AG04450 (cell line): Measurements from ENCODE around the gene ATP6V0D1. TPM values are rescaled to one million over a fixed set of nuclear protein-coding genes. Genes with fewer than 3 reads are reported as not detected.
A peak's percentile ranks its signal among the peaks of the same experiment; 100 is the strongest.

Experiments
- CTCF ChIA-PET: fragments of 300-600, 350-600 bp; formaldehyde crosslinking; extraction: SDS; loops from one replicate; lab custom pipeline; 2022; ENCODE audit warnings: antibody characterized with exemption, inconsistent platforms; lab: Charles Lee
- POLR2A ChIA-PET: fragments of 350-600 bp; formaldehyde crosslinking; extraction: SDS; loops from one replicate; lab custom pipeline; 2021; ENCODE audit warnings: antibody characterized with exemption, inconsistent platforms; lab: Yijun Ruan, JAX
- DNase-seq: peaks from one replicate; pipeline ENCODE4 v3.0.0-alpha.2; 2011; ENCODE audit warnings: low read depth, low spot score
- H3K27ac ChIP-seq: one replicate; pipeline ENCODE4 v1.5.1; 2012; ENCODE audit warnings: low read depth, low read length, control low read depth
- H3K27me3 ChIP-seq: one replicate; pipeline ENCODE4 v1.6.0; 2012; ENCODE audit warnings: low read length; ENCODE audit not compliant: control insufficient read depth, insufficient read depth
- H3K4me3 ChIP-seq: 2 replicates; pipeline ENCODE4 v1.5.1; 2011; ENCODE audit warnings: mild to moderate bottlenecking, low read depth, low read length, control low read depth
- H3K9me3 ChIP-seq: 2 replicates; pipeline ENCODE4 v1.5.1; 2012; ENCODE audit warnings: low read length; ENCODE audit not compliant: control insufficient read depth, insufficient read depth
- CTCF ChIP-seq: IDR thresholded peaks from 2 replicates; pipeline ENCODE4 v1.5.1; 2011; ENCODE audit warnings: low read depth, low read length, control low read depth, inconsistent platforms
- polyA plus RNA-seq: library from polyadenylated mRNA; depleted of rRNA; stranded (reverse); fragments of >200 nt; gene quantifications from 2 replicates; pipeline ENCODE4 v1.2.3, GENCODE V29; 2011

ATP6V0D1 gene
- polyA plus RNA-seq, 1 experiment: 101 TPM

GRCh38 chr16:67519242-67519641 is 38.3 kb upstream of the ATP6V0D1 start:
- Histone ChIP-seq H3K27ac (no peak overlapping the region), H3K4me3 (no peak overlapping the region), H3K9me3 (no peaks in the 10 kb centered on the region), H3K27me3 (no peaks in the 10 kb centered on the region)
- ChIA-PET POLR2A (interaction anchor here (0.7 kb wide), 1 partner anchor 32 kb away, joined by 8 read pairs; no protein-coding TSS in a partner anchor), CTCF (interaction anchor here (0.7 to 8.1 kb wide), 5 partner anchors 15 to 149 kb away, joined by 5 to 181 read pairs (median 41); partner anchors contain the start of genes C16orf86, CARMIL2 and ENKD1)
- no peak for TF ChIP-seq CTCF
- no peak for DNase-seq

DNA sequence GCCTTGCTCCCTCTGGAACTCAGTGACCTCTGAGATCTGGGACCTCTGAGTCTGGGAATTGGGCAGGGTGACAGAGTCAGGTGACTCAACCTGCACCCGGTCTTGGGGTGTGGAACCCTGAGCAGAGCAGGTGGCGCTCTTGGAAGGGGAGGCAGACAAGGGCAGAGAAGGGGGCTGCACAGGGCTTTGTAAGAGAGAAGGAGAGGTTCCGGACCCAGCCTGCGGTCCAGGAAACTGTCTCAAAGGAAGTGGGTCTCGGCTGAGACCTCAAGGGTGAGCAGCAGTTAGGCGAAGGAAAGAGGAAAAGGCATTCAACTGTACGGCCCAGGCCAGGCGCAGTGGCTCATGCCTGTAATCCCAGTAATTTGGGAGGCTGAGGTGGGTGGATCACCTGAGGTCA is 37.7 kb upstream of the ATP6V0D1 start:
- H3K27me3 ChIP-seq: no peaks in the 10 kb centered on the region
- CTCF ChIA-PET: interaction anchor here (0.7 to 8.1 kb wide), 2 partner anchors 15 to 149 kb away, joined by 5 to 181 read pairs; partner anchors contain the start of genes C16orf86 and ENKD1
- no peak for TF ChIP-seq CTCF
- H3K9me3 ChIP-seq: no peaks in the 10 kb centered on the region
- POLR2A ChIA-PET: interaction anchor here (0.7 kb wide), 1 partner anchor 32 kb away, joined by 8 read pairs; no protein-coding TSS in a partner anchor
- no peak overlapping the region for H3K4me3 ChIP-seq
- H3K27ac ChIP-seq: no peak overlapping the region
- DNase-seq: no peak

- no peak overlapping the region for H3K4me3 ChIP-seq
- ChIA-PET POLR2A (no interaction called here), CTCF (interaction anchor here (1.3 to 4.7 kb wide), 5 partner anchors 19 to 150 kb away, joined by 3 to 54 read pairs (median 5); partner anchors contain the start of gene ATP6V0D1)
- TF ChIP-seq CTCF: no peak
- H3K9me3 ChIP-seq: no peaks in the 10 kb centered on the region
- no peaks in the 10 kb centered on the region for H3K27me3 ChIP-seq
- no peak overlapping the region for H3K27ac ChIP-seq
- DNase-seq: no peak
Observed at GRCh38 chr16:67517661-67518423, 36.9 kb upstream of the ATP6V0D1 start.

DNA sequence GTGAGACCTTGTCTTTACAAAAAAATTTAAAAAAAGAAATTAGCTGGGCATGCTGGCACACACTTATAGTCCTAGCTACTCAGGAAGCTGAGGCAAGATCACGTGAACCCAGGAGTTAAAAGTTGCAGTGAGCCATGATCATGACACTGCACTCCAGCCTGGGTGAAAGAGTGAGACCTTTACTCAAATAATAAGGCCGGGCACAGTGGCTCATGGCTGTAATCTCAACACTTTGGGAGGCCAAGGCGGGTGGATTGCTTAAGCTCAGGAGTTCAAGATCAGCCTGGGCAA is 36.1 kb upstream of the ATP6V0D1 start:
- TF ChIP-seq CTCF: no peak
- H3K9me3 ChIP-seq: no peaks in the 10 kb centered on the region
- no peaks in the 10 kb centered on the region for H3K27me3 ChIP-seq
- no peak for DNase-seq
- CTCF ChIA-PET: interaction anchor here (0.6 to 4.7 kb wide), 6 partner anchors 20 to 151 kb away, joined by 3 to 54 read pairs (median 4); partner anchors contain the start of gene ATP6V0D1
- H3K27ac ChIP-seq: peak overlapping the region; percentile 21
- no peak overlapping the region for H3K4me3 ChIP-seq
- POLR2A ChIA-PET: no interaction called here
